C4-2B (cell line): ENCODE data around the gene LRRN2.

Experiments used
- ZFX ChIP-seq: fragments of 450-650 bp; IDR thresholded peaks from 2 replicates; pipeline ENCODE4 v1.6.1; 2017
- TF ChIP-seq, protein P1 (sequence below): fragments of 450-650 bp; conservative IDR thresholded peaks from 2 replicates; pipeline ENCODE4 v1.5.1; 2017; ENCODE audit warnings: mild to moderate bottlenecking

DNA sequence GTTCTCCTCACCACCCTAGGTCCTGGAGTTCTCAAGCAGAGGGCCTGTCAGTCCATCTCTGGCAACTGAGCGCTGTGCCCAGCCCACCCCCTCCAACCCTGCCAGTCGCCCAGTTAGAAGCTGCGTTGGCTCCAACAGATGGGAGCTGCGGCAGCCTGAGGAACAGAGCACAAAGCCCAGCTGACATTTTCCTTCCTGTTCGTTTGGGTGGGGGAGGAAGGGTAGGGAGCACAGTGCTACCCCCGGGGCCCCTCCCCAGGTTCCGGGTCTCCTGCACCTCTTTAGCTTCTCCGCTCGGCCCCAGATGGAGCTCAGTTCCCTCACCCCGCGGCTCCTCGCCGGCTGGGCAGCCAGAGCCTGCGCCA, 1.4 kb downstream of the LRRN2 start:
- TF ChIP-seq, protein P1, sequence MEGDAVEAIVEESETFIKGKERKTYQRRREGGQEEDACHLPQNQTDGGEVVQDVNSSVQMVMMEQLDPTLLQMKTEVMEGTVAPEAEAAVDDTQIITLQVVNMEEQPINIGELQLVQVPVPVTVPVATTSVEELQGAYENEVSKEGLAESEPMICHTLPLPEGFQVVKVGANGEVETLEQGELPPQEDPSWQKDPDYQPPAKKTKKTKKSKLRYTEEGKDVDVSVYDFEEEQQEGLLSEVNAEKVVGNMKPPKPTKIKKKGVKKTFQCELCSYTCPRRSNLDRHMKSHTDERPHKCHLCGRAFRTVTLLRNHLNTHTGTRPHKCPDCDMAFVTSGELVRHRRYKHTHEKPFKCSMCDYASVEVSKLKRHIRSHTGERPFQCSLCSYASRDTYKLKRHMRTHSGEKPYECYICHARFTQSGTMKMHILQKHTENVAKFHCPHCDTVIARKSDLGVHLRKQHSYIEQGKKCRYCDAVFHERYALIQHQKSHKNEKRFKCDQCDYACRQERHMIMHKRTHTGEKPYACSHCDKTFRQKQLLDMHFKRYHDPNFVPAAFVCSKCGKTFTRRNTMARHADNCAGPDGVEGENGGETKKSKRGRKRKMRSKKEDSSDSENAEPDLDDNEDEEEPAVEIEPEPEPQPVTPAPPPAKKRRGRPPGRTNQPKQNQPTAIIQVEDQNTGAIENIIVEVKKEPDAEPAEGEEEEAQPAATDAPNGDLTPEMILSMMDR = no peak
- no peak for TF ChIP-seq ZFX
